IPS-NIHi7 (cell line): ENCODE results near the gene NSUN2.

Experiments
- DNase-seq: peaks from one replicate; pipeline ENCODE4 v3.0.0; 2012; ENCODE audit warnings: mixed read lengths; ENCODE audit errors: extremely low spot score

The NSUN2 gene

DNA sequence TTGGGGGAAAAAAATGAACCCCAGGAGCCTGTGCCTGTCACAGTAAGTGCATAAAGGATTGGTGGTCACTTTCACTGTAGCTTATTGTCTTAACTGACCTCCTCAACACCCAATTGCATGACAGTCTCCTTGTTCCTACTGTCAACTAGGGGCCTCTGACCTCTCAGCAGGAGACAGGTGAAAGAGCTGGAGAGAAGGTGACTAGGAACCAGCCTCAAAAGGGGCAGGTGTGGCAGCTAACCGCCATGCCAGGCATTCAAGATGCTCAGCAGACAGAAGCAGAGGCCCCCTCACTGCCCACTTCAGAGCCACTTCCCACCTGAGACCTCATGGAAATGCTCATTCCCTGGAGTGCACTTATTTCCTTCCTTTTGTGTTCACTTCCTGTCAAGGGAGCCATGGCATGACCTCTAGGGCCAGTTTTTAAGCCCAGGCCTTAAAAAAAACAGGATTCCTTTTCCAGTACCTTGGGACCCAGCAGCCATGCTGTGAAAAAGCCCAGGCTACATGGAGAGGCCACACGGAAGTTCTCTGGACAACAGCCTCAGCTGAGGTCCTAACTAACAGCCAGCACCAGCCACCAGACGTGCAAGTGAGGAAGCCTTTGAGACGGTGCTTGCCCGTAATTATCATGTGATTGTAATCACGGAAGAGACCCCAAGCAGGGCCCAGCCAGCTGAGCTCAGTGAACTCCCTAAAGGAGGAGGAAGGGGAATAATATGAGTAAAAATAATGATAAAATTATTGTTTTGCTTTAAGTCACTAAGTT, 74.9 kb downstream of the NSUN2 start:
- no peak for DNase-seq

DNA sequence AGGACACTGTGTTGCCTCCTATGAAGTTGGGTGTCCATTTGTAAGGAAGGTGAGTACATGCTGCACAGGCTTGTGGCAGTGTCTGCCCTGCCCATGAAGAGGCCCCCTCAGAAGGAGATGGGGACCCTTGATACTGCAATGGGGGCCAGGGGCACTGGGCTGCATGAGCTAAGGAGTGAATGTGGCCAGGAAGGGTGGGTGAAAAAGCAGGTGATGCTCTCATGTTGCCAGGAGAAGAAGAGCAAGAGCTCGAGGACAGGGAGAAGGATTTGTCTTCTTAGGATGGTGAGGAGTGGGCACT, 76.1 kb downstream of the NSUN2 start:
- no peak for DNase-seq

DNA sequence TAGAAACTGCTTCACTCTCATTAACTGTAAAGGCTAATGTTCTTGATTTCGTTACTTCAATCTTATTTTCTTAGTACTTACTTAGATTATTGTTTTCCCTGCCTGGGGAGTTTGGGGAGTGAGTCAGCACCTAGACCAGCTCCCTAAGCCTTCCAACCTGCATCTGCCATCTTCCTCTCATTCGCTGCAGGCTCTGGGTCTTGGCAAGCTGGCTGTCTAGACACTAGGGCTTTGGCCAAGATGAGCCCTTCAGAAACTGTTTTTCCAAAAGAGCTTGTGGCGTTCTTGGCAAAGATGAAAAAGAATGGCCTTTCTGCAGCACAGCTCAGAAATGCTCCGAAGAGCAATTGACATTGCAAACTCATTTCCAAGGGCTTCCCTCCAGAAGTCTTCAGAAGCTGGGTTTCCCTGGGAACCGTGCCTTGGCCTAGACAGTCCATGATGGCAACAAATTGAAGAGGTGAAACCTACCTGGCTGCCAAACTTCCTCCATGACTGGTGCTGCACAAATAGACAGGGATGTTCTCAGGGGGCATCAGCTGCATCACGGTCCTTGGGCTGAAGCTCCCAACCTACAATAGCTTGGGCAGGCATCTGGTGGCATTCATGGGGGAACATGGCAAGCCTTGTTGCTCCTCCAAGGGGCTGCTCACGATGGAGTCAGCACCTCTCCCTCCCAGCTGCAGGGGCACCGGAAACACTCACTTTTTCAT, 76.6 kb downstream of the NSUN2 start:
- DNase-seq = no peak

DNA sequence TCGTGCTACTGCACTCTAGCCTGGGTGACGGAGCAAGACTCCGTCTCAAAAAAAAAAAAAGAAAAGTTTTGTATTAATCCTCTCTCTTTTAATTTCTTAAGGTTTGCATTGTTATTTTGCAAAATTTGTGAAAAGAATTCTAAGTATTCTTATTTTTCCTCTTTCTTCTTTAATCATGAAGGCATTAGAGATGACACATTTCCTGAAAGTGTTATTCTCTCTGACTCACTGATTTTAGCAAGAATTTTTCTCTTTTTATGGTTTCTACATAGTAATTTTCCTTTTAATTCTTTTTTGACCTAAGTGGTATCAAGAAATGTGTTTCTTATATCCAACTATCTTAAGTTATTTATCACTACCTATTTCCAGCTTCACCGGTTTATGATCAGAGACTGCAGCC, 78.0 kb downstream of the NSUN2 start:
- DNase-seq = no peak

DNA sequence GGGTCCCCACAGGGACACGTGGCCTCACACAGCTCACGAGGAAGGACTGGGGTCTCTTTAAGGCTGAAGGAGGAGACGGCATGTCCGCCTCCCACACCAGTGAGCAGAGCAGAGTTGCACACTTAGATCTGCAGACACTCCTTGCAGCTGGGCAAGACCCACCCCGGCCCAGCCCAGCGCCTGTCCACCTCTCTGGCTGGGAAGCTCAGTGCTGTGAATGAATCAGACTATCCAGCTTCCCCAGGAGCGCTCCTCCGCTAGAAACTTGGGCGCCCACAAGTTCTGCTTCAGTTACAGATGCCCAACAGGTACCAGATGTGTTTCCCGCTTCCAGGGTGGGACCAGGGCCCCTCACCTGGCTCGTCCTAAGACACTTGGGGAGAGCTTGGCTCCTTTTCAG, 78.9 kb downstream of the NSUN2 start:
- no peak for DNase-seq

DNA sequence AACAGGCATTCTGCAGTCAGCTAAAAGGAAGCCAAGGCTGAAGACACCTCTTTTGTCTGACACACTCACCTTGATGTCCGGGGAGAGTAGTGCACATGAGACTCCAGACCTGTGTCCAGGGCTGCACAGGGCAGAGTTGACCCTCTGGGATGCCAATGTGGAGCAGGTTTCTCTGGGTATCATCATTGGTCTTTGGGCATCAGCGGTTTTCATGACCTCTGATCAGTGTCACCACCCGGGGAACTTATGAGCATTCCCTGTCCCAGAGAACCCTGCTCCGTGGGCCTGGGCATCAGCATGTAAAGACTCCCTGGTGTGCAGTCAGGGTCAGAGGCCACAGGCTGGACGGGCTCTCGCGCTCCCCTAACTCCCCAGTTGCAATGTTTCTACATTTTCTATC, 80.2 kb downstream of the NSUN2 start:
- no peak for DNase-seq

DNA sequence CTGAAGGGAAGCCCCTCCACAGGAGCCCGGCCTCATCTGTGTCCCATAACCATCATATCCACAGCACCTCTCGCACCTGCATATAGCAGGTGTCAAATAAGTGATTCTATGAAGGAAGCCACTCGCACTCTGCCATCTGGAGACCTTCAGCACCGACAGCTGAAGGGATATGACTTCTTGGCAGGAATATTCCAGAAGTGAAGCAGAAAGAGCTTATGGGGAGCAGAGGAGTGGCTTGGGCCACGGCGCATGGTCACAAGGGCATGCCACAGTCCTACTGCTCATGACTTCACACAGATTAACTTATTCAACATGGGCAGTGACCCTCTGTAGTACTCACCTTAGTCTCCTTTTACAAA, 80.9 kb downstream of the NSUN2 start:
- no peak for DNase-seq

DNA sequence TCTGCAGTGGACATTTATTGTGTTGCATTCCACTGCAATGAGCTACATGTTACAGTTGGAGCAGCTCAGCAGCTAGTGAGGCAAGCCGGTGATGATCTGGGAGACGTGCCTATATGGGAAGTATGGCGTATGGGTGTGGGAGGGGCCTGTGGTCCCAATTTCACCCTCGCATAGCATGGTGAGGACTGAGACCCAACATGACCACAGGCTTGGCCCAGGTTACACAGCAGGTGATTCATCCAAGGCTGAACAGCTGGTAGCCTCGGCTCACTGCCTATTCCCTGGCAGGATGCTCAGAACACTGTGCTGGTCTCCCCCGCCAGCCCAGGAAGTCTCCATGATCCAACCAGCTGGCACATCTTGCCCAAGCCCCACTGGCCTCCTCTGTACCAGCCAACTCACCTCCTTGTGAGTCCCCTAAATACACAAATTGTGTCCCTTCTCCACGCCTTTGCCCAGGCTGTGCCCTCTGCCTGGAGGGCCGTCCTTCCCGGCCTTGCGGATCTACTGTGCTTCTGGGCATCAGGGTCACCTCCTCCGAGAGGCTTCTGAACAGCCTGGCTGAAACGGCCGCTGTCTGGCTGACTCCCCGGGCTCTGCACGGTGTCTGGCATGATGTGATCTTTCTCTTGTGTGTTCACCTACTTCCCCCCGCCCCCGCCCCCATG, 81.4 kb downstream of the NSUN2 start:
- no peak for DNase-seq

DNA sequence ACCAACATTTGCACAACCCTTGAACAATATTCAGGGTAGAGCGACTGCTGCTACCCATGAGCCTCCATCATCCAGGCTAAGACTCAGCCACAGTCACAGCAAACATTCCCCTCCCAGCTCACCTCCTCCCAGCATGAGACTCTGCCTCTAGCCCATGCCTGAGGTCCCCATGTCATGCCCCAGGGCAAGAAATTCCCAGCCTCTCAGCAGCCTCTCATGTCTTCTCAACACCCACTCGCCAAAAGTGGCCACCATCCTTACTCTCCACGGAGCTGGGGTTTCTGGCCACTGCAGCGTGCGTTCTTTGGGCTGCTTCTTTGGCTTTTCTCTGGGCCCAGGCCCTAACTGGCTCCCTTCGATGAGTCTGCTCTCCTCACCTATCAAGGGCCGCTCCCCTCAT, 82.2 kb downstream of the NSUN2 start:
- no peak for DNase-seq
